Gastroesophageal sphincter (tissue), 4 donors: ENCODE measurements around the gene DLAT. TPM values are rescaled to one million over a fixed set of nuclear protein-coding genes. Genes with fewer than 3 reads are reported as not detected.

ENCODE experiments used
- ATAC-seq: fragments of 150-250 bp; one replicate; pipeline ENCODE4 v1.9.1; 2016; ENCODE audit warnings: mild to moderate bottlenecking, moderate library complexity
- H3K27ac ChIP-seq, 4 donors: fragments of 200-600 bp; sonication (generic) in 3 of 4; 1 replicate in 3 of 4; 2 replicates in 1 of 4; pipeline ENCODE4 v1.5.1; 2016 to 2019
- H3K27me3 ChIP-seq: fragments of 200-600 bp; sonication (generic); one replicate; pipeline ENCODE4 v1.5.1; 2019
- H3K36me3 ChIP-seq, 2 donors: fragments of 200-600 bp; sonication (generic); one replicate each; pipeline ENCODE4 v1.5.1; 2019; ENCODE audit warnings: control low read depth in 1 of 2
- H3K4me1 ChIP-seq, 3 donors: fragments of 200-600 bp; sonication (generic); 1 replicate in 2 of 3; 2 replicates in 1 of 3; pipeline ENCODE4 v1.5.1; 2016 to 2019; ENCODE audit warnings: control low read depth in 2 of 3
- H3K4me3 ChIP-seq, 2 donors: fragments of 200-600 bp; sonication (generic); one replicate each; pipeline ENCODE4 v1.5.1; 2019; ENCODE audit warnings: mild to moderate bottlenecking in 1 of 2, moderate library complexity in 1 of 2
- H3K9me3 ChIP-seq, 3 donors: fragments of 200-600 bp; sonication (generic); one replicate each; pipeline ENCODE4 v1.5.1; 2017 to 2019; ENCODE audit warnings: control low read depth in 2 of 3
- EP300 ChIP-seq: sonication (generic); formaldehyde crosslinking; IDR thresholded peaks from one replicate; pipeline ENCODE4 v1.6.1; 2017; ENCODE audit warnings: antibody characterized with exemption, mild to moderate bottlenecking
- POLR2A ChIP-seq, 2 donors: fragments of 450-650 bp; IDR thresholded peaks; one replicate each; pipeline ENCODE4 v1.6.1; 2017; ENCODE audit warnings: antibody characterized with exemption in 2 of 2, mild to moderate bottlenecking in 2 of 2, moderate library complexity in 1 of 2
- POLR2AphosphoS5 ChIP-seq: sonication (generic); formaldehyde crosslinking; IDR thresholded peaks from one replicate; pipeline ENCODE4 v1.6.1; 2017; ENCODE audit warnings: antibody characterized with exemption
- WGBS, 2 donors: methylation state at CpG; one replicate each; pipeline ENCODE4 v1.1.5; 2018; ENCODE audit warnings: low coverage in 1 of 2; 5-methylcytosine and 5-hydroxymethylcytosine counted together
- small RNA-seq, 4 donors: library from RNA; depleted of rRNA; stranded (forward); fragments of <200 nt; gene quantifications; one replicate each; pipeline ENCODE3, GENCODE V24; 2016
- total RNA-seq, 4 donors: library from RNA; depleted of rRNA; stranded (reverse); fragments of >200 nt; gene quantifications; one replicate each; pipeline ENCODE4 v1.1.0, GENCODE V29; 2016
- TF ChIP-seq, protein P1 (sequence below), 4 experiments: fragments of 200-600 bp in 2 of 4; fragments of 450-650 bp in 2 of 4; sonication (generic) in 1 of 4; IDR thresholded peaks; one replicate each; pipeline ENCODE4 v1.5.1; 2017 to 2019; ENCODE audit warnings: antibody characterized with exemption in 4 of 4, mild to moderate bottlenecking in 2 of 4, moderate library complexity in 2 of 4

DLAT gene
- total RNA-seq, 4 donors from 2014 or later = 18.2 to 38.6 (median 32.1) TPM

DNA sequence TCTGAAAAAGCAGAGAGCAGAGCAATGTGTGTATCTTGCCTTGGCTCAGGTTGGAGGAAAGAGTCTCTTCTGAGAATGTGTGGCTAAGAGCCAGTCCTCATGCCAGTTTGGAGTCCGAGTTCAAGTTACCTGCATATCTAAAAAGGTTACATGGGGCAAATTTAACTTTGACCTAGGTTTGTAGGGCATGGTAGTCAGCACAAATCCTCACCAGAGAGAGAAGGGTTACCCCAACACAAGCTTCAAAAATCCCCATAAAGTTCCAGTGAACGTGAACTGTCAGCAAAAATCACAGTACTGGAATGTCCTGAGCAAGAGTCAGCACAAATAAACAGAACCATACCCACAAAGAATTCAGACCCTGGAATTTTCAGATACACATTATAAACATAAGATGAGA lies 75.3 kb downstream of the DLAT start:
- Histone ChIP-seq H3K9me3 (no peaks in the 10 kb centered on the region), H3K4me1 (no peaks in the 10 kb centered on the region), H3K36me3 (peaks cover 0 to 42% of the 10 kb centered on the region in 2 donors), H3K27me3 (no peaks in the 10 kb centered on the region), H3K4me3 (no peak overlapping the region), H3K27ac (no peak overlapping the region)
- 30 to 40% methylated on average over 2 of the region's 2 CpGs for WGBS, 2 donors
- ATAC-seq = no peak
- TF ChIP-seq, protein P1, sequence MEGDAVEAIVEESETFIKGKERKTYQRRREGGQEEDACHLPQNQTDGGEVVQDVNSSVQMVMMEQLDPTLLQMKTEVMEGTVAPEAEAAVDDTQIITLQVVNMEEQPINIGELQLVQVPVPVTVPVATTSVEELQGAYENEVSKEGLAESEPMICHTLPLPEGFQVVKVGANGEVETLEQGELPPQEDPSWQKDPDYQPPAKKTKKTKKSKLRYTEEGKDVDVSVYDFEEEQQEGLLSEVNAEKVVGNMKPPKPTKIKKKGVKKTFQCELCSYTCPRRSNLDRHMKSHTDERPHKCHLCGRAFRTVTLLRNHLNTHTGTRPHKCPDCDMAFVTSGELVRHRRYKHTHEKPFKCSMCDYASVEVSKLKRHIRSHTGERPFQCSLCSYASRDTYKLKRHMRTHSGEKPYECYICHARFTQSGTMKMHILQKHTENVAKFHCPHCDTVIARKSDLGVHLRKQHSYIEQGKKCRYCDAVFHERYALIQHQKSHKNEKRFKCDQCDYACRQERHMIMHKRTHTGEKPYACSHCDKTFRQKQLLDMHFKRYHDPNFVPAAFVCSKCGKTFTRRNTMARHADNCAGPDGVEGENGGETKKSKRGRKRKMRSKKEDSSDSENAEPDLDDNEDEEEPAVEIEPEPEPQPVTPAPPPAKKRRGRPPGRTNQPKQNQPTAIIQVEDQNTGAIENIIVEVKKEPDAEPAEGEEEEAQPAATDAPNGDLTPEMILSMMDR (IDR thresholded peaks at IDR 0.05) = no peak
- TF ChIP-seq POLR2AphosphoS5 (no peak), POLR2A (IDR thresholded peaks at IDR 0.05) (no peak), EP300 (no peak)

DNA sequence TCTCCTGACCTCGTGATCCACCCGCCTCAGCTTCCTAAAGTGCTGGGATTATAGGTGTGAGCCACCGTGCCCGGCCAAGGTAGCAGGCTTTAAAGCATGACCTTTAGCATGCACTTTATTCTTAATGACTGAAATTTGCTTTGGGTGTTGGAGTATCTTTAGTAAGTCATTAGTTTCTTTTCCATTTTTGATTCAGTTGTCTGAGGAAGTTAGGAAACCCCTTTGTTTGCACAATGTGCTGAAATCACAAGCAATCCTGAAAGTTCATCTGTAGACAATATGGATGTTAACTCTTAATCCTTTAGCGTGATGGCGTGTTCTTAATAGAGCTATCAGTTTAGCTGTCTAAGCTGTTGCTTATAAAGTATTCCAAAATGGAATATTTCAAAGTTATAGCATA lies 78.2 kb downstream of the DLAT start:
- no peaks in the 10 kb centered on the region for H3K9me3 ChIP-seq
- H3K36me3 ChIP-seq = peaks cover 0 to 23% of the 10 kb centered on the region in 2 donors
- TF ChIP-seq POLR2A (IDR thresholded peaks at IDR 0.05) = no peak
- no peak for TF ChIP-seq EP300
- TF ChIP-seq, protein P1 (IDR thresholded peaks at IDR 0.05) = no peak
- TF ChIP-seq POLR2AphosphoS5 = no peak
- no peak overlapping the region for H3K4me3 ChIP-seq
- ATAC-seq = no peak
- WGBS, 2 donors = 81% methylated on average over 2 to 6 of the region's 6 CpGs
- H3K27ac ChIP-seq = no peak overlapping the region
- no peaks in the 10 kb centered on the region for H3K4me1 ChIP-seq
- no peaks in the 10 kb centered on the region for H3K27me3 ChIP-seq

DNA sequence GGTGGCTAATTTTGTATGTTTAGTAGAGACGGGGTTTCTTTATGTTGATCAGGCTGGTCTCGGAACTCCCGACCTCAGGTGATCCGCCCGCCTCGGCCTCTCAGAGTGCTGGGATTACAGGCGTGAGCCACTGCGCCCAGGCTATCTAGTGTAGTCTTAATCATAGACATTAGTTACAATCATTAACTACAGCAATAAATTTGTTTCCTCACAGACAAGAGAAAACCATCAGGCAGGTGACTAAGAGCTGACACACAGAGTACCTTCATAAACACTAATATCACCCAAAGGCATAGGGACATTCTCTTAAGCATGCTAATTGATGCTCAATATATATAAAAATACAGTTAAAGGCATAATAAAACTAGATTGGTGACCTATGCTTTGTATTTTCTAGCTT lies 80.9 kb downstream of the DLAT start:
- 76 to 100% methylated on average over 3 to 4 of the region's 8 CpGs for WGBS, 2 donors
- no peaks in the 10 kb centered on the region for H3K27me3 ChIP-seq
- peaks cover 0 to 11% of the 10 kb centered on the region in 2 donors for H3K36me3 ChIP-seq
- TF ChIP-seq, protein P1 (IDR thresholded peaks at IDR 0.05) = no peak
- TF ChIP-seq POLR2AphosphoS5 (no peak), EP300 (no peak), POLR2A (IDR thresholded peaks at IDR 0.05) (no peak)
- ATAC-seq = no peak
- no peak overlapping the region for H3K4me3 ChIP-seq
- H3K27ac ChIP-seq = no peak overlapping the region
- no peaks in the 10 kb centered on the region for H3K9me3 ChIP-seq
- H3K4me1 ChIP-seq = no peaks in the 10 kb centered on the region

Small RNA genes within 50 kb of the gene (small RNA-seq; reads per million reads assigned to genes)
- gene AP000907.3 = 0 reads per million in 4 donors
- gene RNU6-893P = 0 reads per million in 4 donors

Other genes starting within 250 kb of the DLAT start
- gene ALG9, start 153.8 kb upstream of the DLAT start, total RNA-seq = 10 to 100 TPM; 26.7 to 33.9 (median 31.1) TPM
- 1 to 10 TPM in 2 of 4 donors, under 1 TPM in 2; 0.16 to 1.1 (median 0.99) TPM for gene FDXACB1, start 146.2 kb upstream of the DLAT start, total RNA-seq
- 10 to 100 TPM; 11.7 to 19.3 (median 17.5) TPM for gene CFAP68, start 145.9 kb upstream of the DLAT start, total RNA-seq
- 100 to 1,000 TPM; 254 to 440 (median 294) TPM for gene CRYAB, start 113.6 kb upstream of the DLAT start, total RNA-seq
- 1 to 10 TPM in 3 of 4 donors, under 1 TPM in 1; 0.78 to 5.5 (median 3.0) TPM for gene HSPB2, start 112.7 kb upstream of the DLAT start, total RNA-seq
- gene C11orf52, start 106.5 kb upstream of the DLAT start, total RNA-seq = 1 to 10 TPM in 3 of 4 donors, not detected in 1; 2.4 to 3.3 (median 3.1) TPM
- gene DIXDC1, start 88.1 kb upstream of the DLAT start, total RNA-seq = 100 to 1,000 TPM; 125 to 164 (median 153) TPM
- gene PIH1D2, start 48.6 kb downstream of the DLAT start, total RNA-seq = 1 to 10 TPM; 1.8 to 4.2 (median 3.2) TPM
- 10 to 100 TPM; 14.4 to 21.5 (median 16.4) TPM for gene NKAPD1, start 48.9 kb downstream of the DLAT start, total RNA-seq
- 10 to 100 TPM; 19.2 to 37.6 (median 24.8) TPM for gene TIMM8B, start 61.3 kb downstream of the DLAT start, total RNA-seq
- gene SDHD, start 61.5 kb downstream of the DLAT start, total RNA-seq = 100 to 1,000 TPM; 102 to 120 (median 113) TPM
- 10 to 100 TPM in 1 of 4 donors, 1 to 10 TPM in 3; 5.6 to 16.9 (median 6.9) TPM for gene IL18, start 138.7 kb downstream of the DLAT start, total RNA-seq
- gene TEX12, start 142.0 kb downstream of the DLAT start, total RNA-seq = not detected
- 1 to 10 TPM in 3 of 4 donors, under 1 TPM in 1; 0.96 to 7.5 (median 6.6) TPM for gene BCO2, start 150.1 kb downstream of the DLAT start, total RNA-seq
- gene PTS, start 201.0 kb downstream of the DLAT start, total RNA-seq = 10 to 100 TPM; 19.4 to 38.1 (median 23.3) TPM
- gene PLET1, start 235.5 kb downstream of the DLAT start, total RNA-seq = not detected